Immature natural killer cell (primary cell): ENCODE data around the gene FLAD1. TPM values are rescaled to one million over a fixed set of nuclear protein-coding genes. Genes with fewer than 3 reads are reported as not detected.
A peak's percentile ranks its signal among the peaks of the same experiment; 100 is the strongest.

Experiments
- DNase-seq, 3 donors: peaks; one replicate each; pipeline ENCODE4 v3.0.0; 2022; ENCODE audit warnings: mixed read lengths in 1 of 3
- H3K27ac Mint-ChIP-seq, 6 donors: one replicate each; pipeline ENCODE4 v1.8.0; 2020; ENCODE audit warnings: mixed read lengths in 6 of 6, mild to moderate bottlenecking in 5 of 6, inconsistent platforms in 4 of 6, moderate library complexity in 3 of 6
- H3K27me3 Mint-ChIP-seq, 3 donors: one replicate each; pipeline ENCODE4 v1.8.0; 2020 to 2021; ENCODE audit warnings: low read depth in 3 of 3, mild to moderate bottlenecking in 3 of 3, mixed read lengths in 3 of 3, moderate library complexity in 3 of 3, inconsistent platforms in 1 of 3
- H3K36me3 Mint-ChIP-seq, 3 donors: one replicate each; pipeline ENCODE4 v1.8.0; 2020; ENCODE audit warnings: mixed read lengths in 3 of 3, inconsistent platforms in 2 of 3, mild to moderate bottlenecking in 2 of 3
- H3K4me1 Mint-ChIP-seq, 2 donors: one replicate each; pipeline ENCODE4 v1.8.0; 2020; ENCODE audit warnings: inconsistent platforms in 2 of 2, mild to moderate bottlenecking in 2 of 2, mixed read lengths in 2 of 2, moderate library complexity in 1 of 2
- H3K4me3 Mint-ChIP-seq, 5 donors: one replicate each; pipeline ENCODE4 v1.8.0; 2020; ENCODE audit warnings: mild to moderate bottlenecking in 5 of 5, mixed read lengths in 5 of 5, inconsistent platforms in 3 of 5, moderate library complexity in 3 of 5
- H3K9me3 Mint-ChIP-seq, 6 donors: one replicate each; pipeline ENCODE4 v1.8.0; 2020; ENCODE audit warnings: mild to moderate bottlenecking in 6 of 6, mixed read lengths in 6 of 6, inconsistent platforms in 4 of 6, moderate library complexity in 3 of 6
- polyA plus RNA-seq, 3 donors: library from polyadenylated mRNA; unstranded; fragments of 300-500 nt; fragmentation: Illumina TruSeq; gene quantifications; one replicate each; pipeline ENCODE4 v1.2.3, GENCODE V29; 2021

The FLAD1 gene
- polyA plus RNA-seq, 3 donors from 2014 or later = 40.9 to 99.7 (median 41.7) TPM

- peaks cover 0 to 4% (median 0%) of the 10 kb centered on the region in 3 donors for H3K36me3 Mint-ChIP-seq
- no peaks in the 10 kb centered on the region for H3K9me3 Mint-ChIP-seq
Observed at GRCh38 chr1:155018617-155019348, 35.6 kb downstream of the FLAD1 start.

GRCh38 chr1:155019377-155020245 is 36.5 kb downstream of the FLAD1 start:
- Mint-ChIP-seq H3K9me3 (no peaks in the 10 kb centered on the region), H3K36me3 (peaks cover 0 to 4% (median 0%) of the 10 kb centered on the region in 3 donors), H3K4me1 (peaks cover 13 to 20% of the 10 kb centered on the region in 2 donors), H3K4me3 (no peak overlapping the region), H3K27ac (peak overlapping the region in 4 of 6 donors; percentile 1 to 62 (median 40)), H3K27me3 (peaks cover 0 to 4% (median 0%) of the 10 kb centered on the region in 3 donors)
- DNase-seq = no peak

More at GRCh38 chr1:155018617-155019348, 35.6 kb downstream of the FLAD1 start:
- H3K27me3 Mint-ChIP-seq = peaks cover 0 to 4% (median 0%) of the 10 kb centered on the region in 3 donors
- H3K4me3 Mint-ChIP-seq = peak overlapping the region in 1 of 5 donors; percentile 38
- H3K4me1 Mint-ChIP-seq = peaks cover 19 to 25% of the 10 kb centered on the region in 2 donors
- H3K27ac Mint-ChIP-seq = peak overlapping the region in 1 of 6 donors; percentile 44
- no peak for DNase-seq

DNA sequence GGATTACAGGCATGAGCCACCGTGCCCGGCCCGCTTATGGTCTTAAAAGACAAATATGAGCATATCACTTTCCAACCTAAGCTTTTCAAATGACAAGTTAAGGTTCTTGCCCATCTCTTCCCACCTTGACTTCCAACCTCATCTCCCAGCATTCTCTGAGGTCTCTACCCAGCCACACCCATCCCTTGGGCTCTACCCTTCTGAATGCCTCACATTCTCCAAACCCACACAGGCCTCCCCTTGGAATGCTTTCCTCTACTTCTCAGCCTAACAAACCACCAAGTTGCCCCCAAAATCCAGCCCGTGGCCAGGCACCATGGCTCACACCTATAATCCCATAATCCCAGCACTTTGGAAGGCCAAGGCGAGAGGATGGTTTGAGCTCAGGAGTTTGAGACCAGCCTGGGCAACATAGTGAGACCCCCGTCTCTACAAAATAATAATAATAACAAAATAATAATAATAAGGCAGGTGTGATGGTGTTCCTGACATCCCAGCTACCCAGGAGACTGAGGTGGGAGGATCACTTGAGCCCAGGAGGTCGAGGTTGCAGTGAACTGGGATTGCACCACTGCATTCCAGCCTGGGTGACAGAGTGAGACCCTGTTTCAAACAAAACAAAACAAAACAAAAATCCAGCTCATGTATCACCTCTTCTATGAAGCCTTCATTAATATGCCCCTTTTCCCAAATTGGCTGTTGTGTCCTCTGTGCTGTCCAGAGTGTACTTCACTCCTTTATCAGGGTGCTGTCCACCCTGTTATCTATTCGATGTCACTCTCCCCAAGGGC is 39.2 kb downstream of the FLAD1 start:
- Mint-ChIP-seq H3K27me3 (peaks cover 0 to 4% (median 2%) of the 10 kb centered on the region in 3 donors), H3K4me1 (peaks cover 6 to 10% of the 10 kb centered on the region in 2 donors), H3K27ac (no peak overlapping the region), H3K4me3 (no peak overlapping the region), H3K9me3 (no peaks in the 10 kb centered on the region), H3K36me3 (no peaks in the 10 kb centered on the region)
- no peak for DNase-seq

- Mint-ChIP-seq H3K4me1 (peaks cover 2 to 6% of the 10 kb centered on the region in 2 donors), H3K36me3 (no peaks in the 10 kb centered on the region), H3K27me3 (peaks cover 0 to 4% (median 2%) of the 10 kb centered on the region in 3 donors), H3K9me3 (no peaks in the 10 kb centered on the region), H3K27ac (no peak overlapping the region), H3K4me3 (no peak overlapping the region)
- no peak for DNase-seq
Observed at GRCh38 chr1:155022927-155023236, 39.7 kb downstream of the FLAD1 start.

DNA sequence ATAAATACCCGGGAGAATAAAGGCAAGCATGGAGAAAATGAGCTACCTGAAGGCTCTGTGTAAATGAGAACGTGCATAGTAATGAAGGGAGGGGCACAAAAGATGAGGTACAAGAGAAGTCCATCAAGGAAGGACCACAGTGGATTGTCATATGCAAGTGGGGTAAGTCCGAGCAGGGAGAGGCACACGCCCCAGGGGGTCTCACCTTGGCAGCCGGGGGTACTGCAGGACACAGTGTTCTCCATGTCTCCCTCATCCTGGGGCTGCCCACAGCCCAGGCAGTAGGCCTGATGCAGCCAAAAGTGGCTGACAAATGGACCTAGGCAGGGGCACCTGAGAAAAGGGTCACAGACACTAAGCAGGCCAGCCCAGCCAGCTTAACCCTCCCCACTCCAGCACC is 40.5 kb downstream of the FLAD1 start:
- peaks cover 0 to 4% (median 2%) of the 10 kb centered on the region in 3 donors for H3K27me3 Mint-ChIP-seq
- peaks cover 0 to 4% of the 10 kb centered on the region in 2 donors for H3K4me1 Mint-ChIP-seq
- no peak for DNase-seq
- no peak overlapping the region for H3K27ac Mint-ChIP-seq
- no peaks in the 10 kb centered on the region for H3K9me3 Mint-ChIP-seq
- H3K4me3 Mint-ChIP-seq = no peak overlapping the region
- no peaks in the 10 kb centered on the region for H3K36me3 Mint-ChIP-seq

DNA sequence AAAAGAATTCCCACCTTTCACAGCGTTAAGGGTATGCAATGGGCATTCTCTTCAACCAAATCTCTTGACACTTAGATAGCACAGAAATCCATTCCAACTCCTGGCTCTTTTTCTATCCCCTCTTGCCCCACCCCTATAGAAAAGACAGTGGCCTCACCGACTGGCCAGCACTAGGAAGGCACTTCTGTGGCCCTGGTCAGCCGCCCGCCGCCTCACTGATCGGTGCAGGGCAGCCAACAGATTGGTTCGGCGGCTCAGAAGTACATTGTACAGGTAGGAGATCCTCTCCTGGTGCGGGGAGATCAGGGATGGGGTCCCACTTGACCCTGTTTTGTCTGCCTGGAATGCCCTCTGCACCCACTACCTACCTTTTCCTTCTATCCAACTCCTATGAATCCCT is 41.2 kb downstream of the FLAD1 start:
- H3K36me3 Mint-ChIP-seq = no peaks in the 10 kb centered on the region
- H3K27ac Mint-ChIP-seq = no peak overlapping the region
- H3K9me3 Mint-ChIP-seq = no peaks in the 10 kb centered on the region
- H3K27me3 Mint-ChIP-seq = peaks cover 0 to 6% (median 3%) of the 10 kb centered on the region in 3 donors
- no peak overlapping the region for H3K4me3 Mint-ChIP-seq
- DNase-seq = no peak
- H3K4me1 Mint-ChIP-seq = peaks cover 0 to 3% of the 10 kb centered on the region in 2 donors

DNA sequence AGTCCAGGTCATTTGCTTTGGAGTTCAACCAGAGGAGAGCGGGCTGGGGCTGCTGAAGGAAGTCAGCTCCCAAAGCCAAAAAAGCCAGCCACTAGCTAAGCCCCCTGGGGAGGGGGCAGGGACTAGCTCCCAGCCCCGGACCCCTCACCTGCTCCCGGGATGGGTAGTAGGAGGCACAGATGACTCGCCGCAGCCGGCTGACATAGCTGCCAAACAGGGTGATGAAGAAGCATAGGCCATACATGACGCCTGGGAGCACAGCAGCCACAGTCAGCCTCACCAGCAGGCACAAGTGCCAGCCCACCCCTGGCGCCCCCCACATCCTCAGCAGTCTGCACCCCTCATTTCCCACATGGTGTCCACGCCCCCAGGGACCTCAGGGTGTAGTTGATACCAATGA is 43.0 kb downstream of the FLAD1 start:
- Mint-ChIP-seq H3K36me3 (no peaks in the 10 kb centered on the region), H3K27me3 (peaks cover 0 to 6% (median 3%) of the 10 kb centered on the region in 3 donors), H3K9me3 (peaks cover 0 to 2% (median 0%) of the 10 kb centered on the region in 6 donors), H3K27ac (no peak overlapping the region), H3K4me3 (no peak overlapping the region), H3K4me1 (no peaks in the 10 kb centered on the region)
- DNase-seq = no peak

GRCh38 chr1:155026588-155026987 is 43.4 kb downstream of the FLAD1 start:
- Mint-ChIP-seq H3K27me3 (peaks cover 0 to 6% (median 3%) of the 10 kb centered on the region in 3 donors), H3K4me3 (no peak overlapping the region), H3K27ac (no peak overlapping the region), H3K36me3 (no peaks in the 10 kb centered on the region), H3K4me1 (no peaks in the 10 kb centered on the region), H3K9me3 (peaks cover 0 to 2% (median 0%) of the 10 kb centered on the region in 6 donors)
- DNase-seq = no peak

GRCh38 chr1:155029513-155030242 is 46.5 kb downstream of the FLAD1 start:
- no peak overlapping the region for H3K27ac Mint-ChIP-seq
- H3K36me3 Mint-ChIP-seq = no peaks in the 10 kb centered on the region
- DNase-seq = no peak
- H3K4me3 Mint-ChIP-seq = no peak overlapping the region
- H3K9me3 Mint-ChIP-seq = peaks cover 0 to 3% (median 0%) of the 10 kb centered on the region in 6 donors
- H3K4me1 Mint-ChIP-seq = no peaks in the 10 kb centered on the region
- peaks cover 0 to 6% (median 2%) of the 10 kb centered on the region in 3 donors for H3K27me3 Mint-ChIP-seq

GRCh38 chr1:155030243-155030795 is 47.2 kb downstream of the FLAD1 start:
- H3K27me3 Mint-ChIP-seq = peaks cover 0 to 6% (median 2%) of the 10 kb centered on the region in 3 donors

GRCh38 chr1:155030899-155031298 is 47.8 kb downstream of the FLAD1 start:
- H3K9me3 Mint-ChIP-seq = peaks cover 0 to 4% (median 0%) of the 10 kb centered on the region in 6 donors
- H3K4me1 Mint-ChIP-seq = no peaks in the 10 kb centered on the region
- no peak overlapping the region for H3K27ac Mint-ChIP-seq
- no peaks in the 10 kb centered on the region for H3K36me3 Mint-ChIP-seq
- no peak overlapping the region for H3K4me3 Mint-ChIP-seq
- H3K27me3 Mint-ChIP-seq = peaks cover 0 to 2% (median 2%) of the 10 kb centered on the region in 3 donors
- DNase-seq = no peak

More at GRCh38 chr1:155030243-155030795, 47.2 kb downstream of the FLAD1 start:
- Mint-ChIP-seq H3K4me1 (no peaks in the 10 kb centered on the region), H3K9me3 (peaks cover 0 to 4% (median 0%) of the 10 kb centered on the region in 6 donors), H3K4me3 (no peak overlapping the region), H3K36me3 (no peaks in the 10 kb centered on the region), H3K27ac (no peak overlapping the region)
- DNase-seq = no peak

DNA sequence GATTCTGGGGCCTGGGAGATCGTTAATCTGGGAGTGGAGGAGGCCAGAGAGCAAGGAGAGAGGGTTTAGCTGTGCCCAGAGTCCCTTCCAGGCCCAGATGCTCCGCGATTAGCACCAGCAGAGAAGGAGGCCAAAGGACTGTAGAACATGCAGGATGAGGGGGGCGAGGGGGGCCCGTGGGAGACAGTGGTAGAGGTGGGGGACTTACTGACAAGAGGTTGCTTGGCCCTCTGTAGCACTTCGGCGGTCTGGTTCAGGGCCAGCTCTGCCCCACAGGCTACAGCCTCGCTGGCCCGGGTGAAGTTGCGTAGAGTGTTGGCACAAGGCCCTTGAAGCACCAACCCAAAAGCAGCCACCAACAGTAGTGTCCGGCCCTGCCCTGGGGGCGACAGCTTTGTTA is 49.7 kb downstream of the FLAD1 start:
- no peaks in the 10 kb centered on the region for H3K4me1 Mint-ChIP-seq
- H3K4me3 Mint-ChIP-seq = no peak overlapping the region
- H3K27me3 Mint-ChIP-seq = peaks cover 0 to 4% (median 2%) of the 10 kb centered on the region in 3 donors
- H3K36me3 Mint-ChIP-seq = no peaks in the 10 kb centered on the region
- no peak overlapping the region for H3K27ac Mint-ChIP-seq
- peaks cover 0 to 4% (median 0%) of the 10 kb centered on the region in 6 donors for H3K9me3 Mint-ChIP-seq
- DNase-seq = no peak

- H3K9me3 Mint-ChIP-seq = peaks cover 0 to 4% (median 0%) of the 10 kb centered on the region in 6 donors
- H3K27ac Mint-ChIP-seq = no peak within 1 kb of the TSS
- DNase-seq = no peak
- no peaks in the 10 kb centered on the region for H3K4me1 Mint-ChIP-seq
- no peaks in the 10 kb centered on the region for H3K36me3 Mint-ChIP-seq
- H3K4me3 Mint-ChIP-seq = no peak within 1 kb of the TSS
- H3K27me3 Mint-ChIP-seq = peaks cover 0 to 5% (median 2%) of the 10 kb centered on the region in 3 donors
Observed at GRCh38 chr1:155033524-155033923, 50.4 kb downstream of the FLAD1 start, which contains the start of the genes DCST1 and DCST2. Gene DCST1 (plus strand): TSS chr1:155033824. CDS start chr1:155034037, 213 bp downstream. Gene DCST2 (minus strand): TSS chr1:155033781. CDS start chr1:155033701, 80 bp downstream.
